NCI-H82 (cell line): ENCODE data around the gene GULP1.
A peak's percentile ranks its signal among the peaks of the same experiment; 100 is the strongest.
"Not testable (repeated sequence)": the region's sequence is repeated elsewhere in the genome, so short reads cannot be mapped to it uniquely, and the experiment has no call there.

ENCODE experiments used
- DNase-seq: peaks from one replicate; lab custom pipeline; 2025; lab: John Stamatoyannopoulos, UW

GULP1 gene

DNA sequence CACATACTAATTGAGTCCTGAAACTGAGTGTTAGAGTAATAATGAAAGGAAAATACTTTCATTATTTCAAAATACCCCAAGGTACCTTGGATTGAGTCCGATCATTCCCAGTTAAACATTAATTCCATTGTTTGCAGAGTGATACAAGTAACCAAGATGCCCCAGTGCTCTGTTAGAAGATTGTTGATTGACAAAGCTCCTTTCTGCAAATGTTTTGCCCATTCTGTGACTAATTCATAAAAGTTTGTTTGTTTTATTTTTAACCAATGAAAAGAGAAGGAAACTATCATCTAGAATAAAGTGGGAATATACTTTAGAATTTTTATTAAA is 124.0 kb downstream of the GULP1 start:
- no peak for DNase-seq

- no peak for DNase-seq
These were observed 124.7 kb downstream of the GULP1 start for GRCh38 chr2:188416367-188416766.

DNA sequence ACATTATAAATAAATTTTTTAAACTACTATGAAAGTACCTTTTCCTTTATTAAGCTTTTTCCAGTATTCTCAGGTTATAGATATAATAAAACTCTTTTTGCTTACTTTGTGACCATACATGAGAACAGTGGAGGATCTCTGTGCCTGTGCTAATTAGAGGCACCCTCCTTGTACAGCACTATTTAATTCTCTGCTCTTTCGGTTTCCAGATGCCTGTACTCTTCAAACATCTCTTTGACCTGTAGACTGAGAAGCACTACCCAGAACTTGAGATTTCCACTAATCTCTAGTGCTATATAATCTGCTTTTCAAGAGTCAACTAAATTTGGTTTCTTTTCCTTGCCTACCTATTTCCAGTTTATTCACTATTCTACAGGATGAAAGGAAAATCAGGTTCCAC is 131.1 kb downstream of the GULP1 start:
- DNase-seq = no peak

DNA sequence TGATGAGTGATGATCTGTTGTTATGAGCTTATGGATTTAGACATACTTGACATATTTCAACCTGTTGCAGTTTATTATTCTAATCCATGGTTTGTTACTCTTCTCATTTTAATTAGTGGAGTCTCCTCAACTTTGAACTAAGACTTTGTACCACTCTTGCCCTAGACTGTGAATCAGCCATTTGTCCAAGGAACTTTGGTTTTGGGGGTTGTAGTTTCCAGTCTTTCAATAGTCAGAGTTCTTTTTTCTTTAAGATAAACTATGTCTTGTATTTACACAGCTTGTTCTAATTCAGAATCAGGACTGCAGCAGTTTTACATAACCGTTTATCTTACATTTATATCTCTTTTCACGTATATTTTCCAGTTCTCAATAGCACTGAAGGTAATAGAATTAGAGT is 133.6 kb downstream of the GULP1 start:
- DNase-seq = no peak

- DNase-seq = no peak
These were observed 134.4 kb downstream of the GULP1 start for GRCh38 chr2:188426121-188426520.

- DNase-seq = no peak
These were observed 139.0 kb downstream of the GULP1 start for GRCh38 chr2:188430705-188431104.

GRCh38 chr2:188434018-188434417 is 142.3 kb downstream of the GULP1 start:
- no peak for DNase-seq

DNA sequence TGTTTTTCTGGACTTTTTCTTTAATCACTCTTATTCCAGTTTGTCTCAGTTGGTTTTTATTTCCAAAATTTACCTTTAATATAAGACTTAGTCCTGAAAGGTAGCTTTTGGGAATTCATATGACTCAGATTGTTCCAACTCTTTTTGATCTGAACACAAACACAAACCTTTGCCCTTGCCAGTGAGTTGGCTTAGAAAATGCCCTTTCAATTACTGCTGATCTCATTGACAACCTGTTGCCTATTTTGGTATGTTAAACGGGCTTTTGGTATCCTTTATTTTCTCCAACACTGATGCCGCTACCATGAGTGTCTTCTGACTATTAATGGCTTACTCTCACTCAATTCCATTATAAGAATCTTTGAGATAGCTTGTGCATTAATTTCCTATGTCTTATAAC is 143.4 kb downstream of the GULP1 start:
- no peak for DNase-seq

DNA sequence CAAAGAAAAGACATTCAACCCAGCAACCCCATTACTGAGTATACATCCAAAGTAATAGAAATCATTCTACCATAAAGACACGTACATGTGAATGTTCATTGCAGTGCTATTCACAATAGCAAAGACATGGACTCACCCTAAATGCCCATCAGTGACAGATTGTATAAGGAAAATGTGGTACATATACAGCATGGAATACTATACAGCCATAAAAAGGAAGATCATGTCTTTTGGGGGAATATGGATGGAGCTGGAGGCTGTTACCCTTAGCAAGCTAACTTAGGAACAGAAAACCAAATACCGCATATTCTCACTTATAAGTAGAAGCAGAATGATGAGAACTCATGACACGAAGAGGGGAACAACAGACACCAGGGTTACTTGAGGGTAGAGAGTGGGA is 145.9 kb downstream of the GULP1 start:
- no peak for DNase-seq

- no peak for DNase-seq
These were observed 148.3 kb downstream of the GULP1 start for GRCh38 chr2:188439986-188440385.

- DNase-seq = no peak
These were observed 149.2 kb downstream of the GULP1 start for GRCh38 chr2:188440849-188441248.

DNA sequence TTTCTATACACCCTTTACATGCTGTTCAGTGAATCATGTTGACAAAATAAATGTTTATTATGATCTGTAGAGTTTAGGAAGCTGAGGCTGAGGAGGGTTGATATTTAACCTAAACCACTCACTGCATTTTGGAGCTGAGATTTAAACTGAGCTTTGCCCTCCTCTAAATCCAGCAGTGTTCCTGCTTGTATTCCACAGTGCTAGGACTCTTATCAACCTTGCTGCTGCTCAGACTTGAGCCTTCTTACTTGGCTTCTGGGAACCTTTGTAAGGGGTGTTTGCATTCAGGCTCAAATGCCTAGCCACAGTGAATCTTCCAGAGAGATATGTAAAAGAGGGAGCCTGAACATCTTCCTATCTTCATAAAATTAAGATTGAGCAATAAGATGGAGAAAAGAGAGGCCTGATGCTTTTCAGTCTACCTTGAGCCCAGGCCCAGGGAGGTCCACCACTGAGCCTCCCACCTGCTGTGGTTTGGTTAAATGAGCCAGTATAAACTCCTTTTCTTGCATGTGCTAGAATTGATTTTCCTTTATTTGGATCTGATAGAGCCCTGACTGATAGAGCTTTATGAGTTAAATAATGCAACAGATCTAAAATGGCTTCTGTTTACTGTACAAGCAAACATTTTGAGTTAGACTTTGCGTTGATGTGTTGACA is 149.7 kb downstream of the GULP1 start:
- no peak for DNase-seq

DNA sequence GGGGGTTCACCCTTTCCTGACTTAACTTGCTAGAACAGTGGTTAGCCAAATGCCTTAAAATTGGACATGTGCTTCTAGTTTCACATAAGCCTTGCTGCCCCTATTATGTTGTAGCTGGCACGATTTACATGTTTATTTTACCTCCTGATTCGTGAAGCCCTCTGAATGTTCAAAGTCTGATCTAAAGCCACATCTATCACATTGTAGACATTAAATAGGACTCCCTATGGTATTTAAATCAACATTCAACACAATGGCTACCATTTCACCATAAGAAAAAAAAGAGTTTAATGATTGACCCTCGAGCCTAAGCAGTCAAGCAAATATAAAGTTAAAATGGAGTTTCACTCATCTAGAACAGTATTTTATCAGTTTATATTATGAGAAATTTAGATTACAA is 151.5 kb downstream of the GULP1 start:
- no peak for DNase-seq

- no peak for DNase-seq
These were observed 152.6 kb downstream of the GULP1 start for GRCh38 chr2:188444106-188444835.

- DNase-seq = no peak
These were observed 157.9 kb downstream of the GULP1 start for GRCh38 chr2:188449561-188449960.

GRCh38 chr2:188449971-188450370 is 158.3 kb downstream of the GULP1 start:
- DNase-seq = no peak

DNA sequence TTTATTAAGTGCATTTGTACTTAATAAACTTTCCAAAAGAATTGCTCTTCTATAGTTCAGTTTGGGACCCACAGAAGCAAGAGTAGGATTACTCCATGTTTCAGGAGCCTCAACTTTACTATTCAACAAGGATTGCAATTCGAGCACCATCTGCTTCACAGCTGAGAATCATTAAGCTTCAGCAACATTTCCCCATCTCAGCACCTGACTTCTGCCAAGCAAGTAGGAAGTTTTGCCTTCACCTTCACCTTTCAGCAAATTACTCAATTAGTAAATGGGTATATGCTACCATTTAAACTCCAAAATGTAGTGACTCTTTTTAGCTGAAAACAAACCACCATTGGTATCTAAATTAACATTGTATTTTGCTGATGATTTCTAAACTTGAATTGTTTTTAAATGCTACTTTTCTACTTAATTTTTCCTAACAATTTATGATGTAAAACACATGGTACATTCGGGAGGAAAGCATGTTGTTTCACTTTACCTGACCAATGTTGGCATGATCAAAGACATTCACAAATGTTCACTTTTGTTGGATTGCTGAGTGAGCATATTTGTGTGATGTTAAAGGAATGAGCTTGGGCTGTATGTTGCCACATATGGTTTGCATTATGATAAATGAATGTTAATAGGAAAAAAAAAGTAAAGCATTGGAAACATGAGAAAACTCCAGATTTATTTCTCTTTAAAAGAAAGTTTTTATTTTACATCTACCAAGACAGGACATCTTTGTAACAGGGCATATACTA is 159.2 kb downstream of the GULP1 start:
- DNase-seq = peak; percentile 13

GRCh38 chr2:188452084-188452483 is 160.4 kb downstream of the GULP1 start:
- DNase-seq = no peak

DNA sequence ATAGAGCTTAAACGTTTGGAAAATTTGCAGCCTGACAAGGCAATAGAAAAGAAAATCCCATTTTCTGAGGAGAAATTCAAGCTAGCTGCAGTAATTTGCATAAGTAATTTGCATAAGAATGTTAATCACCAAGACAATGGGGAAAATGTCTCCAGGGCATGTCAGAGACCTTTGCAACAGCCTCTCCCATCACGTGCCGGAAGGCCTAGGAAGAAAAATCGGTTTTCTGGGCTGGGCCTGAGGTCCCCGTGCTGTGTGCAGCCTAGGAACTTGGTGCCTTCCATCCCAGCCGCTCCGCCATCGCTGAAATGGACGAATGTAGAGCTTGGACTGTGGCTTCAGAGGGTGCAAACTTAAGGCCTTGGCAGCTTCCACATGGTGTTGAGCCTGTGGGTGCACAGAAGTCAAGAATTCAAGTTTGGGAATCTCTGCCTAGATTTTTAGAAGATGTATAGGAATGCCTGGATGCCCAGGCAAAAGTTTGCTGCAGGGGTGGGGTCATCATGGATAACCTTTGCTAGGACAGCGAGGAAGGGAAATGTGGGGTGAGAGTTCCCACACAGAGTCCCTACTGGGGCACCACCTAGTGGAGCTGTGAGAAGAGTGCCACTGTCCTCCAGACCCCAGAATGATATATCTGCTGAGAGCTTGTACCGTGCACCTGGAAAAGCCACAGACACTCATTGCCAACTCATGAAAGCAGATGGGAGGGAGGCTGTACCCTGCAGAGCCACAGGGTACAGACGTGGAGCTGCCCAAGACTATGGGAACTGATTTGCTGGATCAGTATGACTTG is 164.6 kb downstream of the GULP1 start:
- DNase-seq = peak; percentile 15

- no peak for DNase-seq
These were observed 167.4 kb downstream of the GULP1 start for GRCh38 chr2:188459061-188459460.

GRCh38 chr2:188466078-188466477 is 174.4 kb downstream of the GULP1 start:
- DNase-seq = not testable (repeated sequence)

DNA sequence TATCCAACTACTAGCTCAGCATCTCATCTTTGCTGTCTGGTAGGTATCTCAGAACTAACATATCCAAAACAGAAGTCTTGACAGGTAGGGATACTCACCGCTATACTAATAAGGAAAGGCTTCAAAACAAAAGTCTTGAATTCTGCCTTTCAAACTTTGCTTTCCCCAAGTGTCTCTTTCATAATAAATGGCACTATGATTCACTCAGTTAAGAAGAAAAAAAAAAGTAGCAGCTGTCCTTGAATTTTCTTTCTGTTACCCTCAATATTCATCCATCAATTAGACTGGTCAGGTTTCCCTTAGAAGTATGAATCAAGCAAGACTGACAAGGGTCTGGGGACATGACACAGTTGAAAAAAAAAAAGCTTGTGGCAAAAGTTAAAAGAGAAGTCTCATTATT is 175.1 kb downstream of the GULP1 start:
- DNase-seq = no peak
